GM18508 (cell line): ENCODE measurements around the gene SLC22A31.
"Not testable (repeated sequence)": the region's sequence is repeated elsewhere in the genome, so short reads cannot be mapped to it uniquely, and the experiment has no call there.

Experiments used
- ATAC-seq: cut with Tn5 transposase; IDR thresholded peaks from one replicate; pipeline ENCODE4 v1.9.1; 2021; ENCODE audit warnings: moderate number of reproducible peaks; ENCODE audit not compliant: insufficient read depth, unreplicated experiment

SLC22A31 gene

GRCh38 chr16:89194340-89195311 is 5.7 kb downstream of the SLC22A31 start:
- no peak for ATAC-seq

DNA sequence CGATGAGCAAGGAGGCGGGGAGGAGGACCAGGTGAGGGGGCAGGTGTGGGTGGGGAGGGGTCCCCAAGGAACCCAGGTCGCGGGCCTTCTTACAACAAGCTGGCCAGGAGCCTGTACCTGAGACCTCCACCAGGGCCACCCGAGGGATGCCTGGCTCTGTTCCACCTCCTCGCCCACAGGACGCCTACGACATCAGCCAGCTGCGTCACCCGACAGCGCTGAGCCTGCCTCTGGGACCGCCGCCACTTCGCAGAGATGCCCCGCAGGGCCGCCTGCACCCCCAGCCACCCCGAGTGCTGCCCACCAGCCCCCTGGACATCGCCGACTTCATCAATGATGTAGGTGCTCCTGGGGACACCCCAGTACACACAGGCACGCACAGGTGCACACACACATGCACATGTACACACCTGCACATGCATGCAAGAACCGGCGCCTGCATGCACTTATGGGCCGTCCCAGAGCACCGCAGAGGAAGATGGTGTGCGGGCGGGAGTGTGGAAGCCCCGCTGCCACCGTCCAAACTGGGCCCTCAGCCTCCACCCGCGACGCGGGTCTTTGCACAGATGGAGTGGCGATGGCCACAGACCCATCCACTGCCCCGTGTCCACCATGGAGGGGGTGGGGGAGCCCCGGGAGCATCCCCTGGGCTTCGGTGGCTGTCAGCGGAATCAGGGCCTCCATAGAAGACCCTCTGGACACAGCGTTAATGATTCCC is 6.6 kb downstream of the SLC22A31 start:
- no peak for ATAC-seq

DNA sequence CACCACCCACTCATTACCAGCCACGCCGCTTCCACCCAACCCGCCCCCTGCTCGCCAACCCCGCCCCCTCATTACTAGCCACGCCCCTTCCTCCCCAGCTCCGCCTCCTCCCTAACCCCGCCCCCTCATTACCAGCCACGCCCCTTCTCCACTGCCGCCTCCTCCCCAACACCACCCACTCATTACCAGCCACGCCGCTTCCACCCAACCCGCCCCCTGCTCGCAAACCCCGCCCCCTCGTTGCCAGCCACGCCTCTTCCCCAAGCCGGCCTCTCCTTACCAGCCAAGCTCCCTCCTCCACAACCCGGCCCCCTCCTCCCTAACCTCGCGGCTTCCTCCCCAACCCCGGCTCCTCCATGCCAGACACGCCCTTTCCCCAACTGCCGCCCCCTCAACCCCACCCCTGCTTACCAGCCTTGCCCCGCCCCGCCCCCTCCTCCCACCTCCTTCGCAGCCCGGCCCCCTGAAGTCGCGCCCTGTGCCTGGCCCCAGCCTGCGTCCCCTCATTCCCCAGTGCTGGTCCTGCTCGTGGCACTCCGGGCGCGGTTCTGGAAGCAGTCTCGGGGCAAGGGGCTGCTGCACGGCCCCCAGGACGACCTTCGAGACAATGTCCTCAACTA is 7.3 kb downstream of the SLC22A31 start:
- ATAC-seq = no peak

- ATAC-seq = not testable (repeated sequence)
These were observed 8.0 kb downstream of the SLC22A31 start for GRCh38 chr16:89192186-89192955.

GRCh38 chr16:89191901-89192185 is 8.5 kb downstream of the SLC22A31 start:
- ATAC-seq = no peak

GRCh38 chr16:89191033-89191900 is 9.1 kb downstream of the SLC22A31 start:
- no peak for ATAC-seq

DNA sequence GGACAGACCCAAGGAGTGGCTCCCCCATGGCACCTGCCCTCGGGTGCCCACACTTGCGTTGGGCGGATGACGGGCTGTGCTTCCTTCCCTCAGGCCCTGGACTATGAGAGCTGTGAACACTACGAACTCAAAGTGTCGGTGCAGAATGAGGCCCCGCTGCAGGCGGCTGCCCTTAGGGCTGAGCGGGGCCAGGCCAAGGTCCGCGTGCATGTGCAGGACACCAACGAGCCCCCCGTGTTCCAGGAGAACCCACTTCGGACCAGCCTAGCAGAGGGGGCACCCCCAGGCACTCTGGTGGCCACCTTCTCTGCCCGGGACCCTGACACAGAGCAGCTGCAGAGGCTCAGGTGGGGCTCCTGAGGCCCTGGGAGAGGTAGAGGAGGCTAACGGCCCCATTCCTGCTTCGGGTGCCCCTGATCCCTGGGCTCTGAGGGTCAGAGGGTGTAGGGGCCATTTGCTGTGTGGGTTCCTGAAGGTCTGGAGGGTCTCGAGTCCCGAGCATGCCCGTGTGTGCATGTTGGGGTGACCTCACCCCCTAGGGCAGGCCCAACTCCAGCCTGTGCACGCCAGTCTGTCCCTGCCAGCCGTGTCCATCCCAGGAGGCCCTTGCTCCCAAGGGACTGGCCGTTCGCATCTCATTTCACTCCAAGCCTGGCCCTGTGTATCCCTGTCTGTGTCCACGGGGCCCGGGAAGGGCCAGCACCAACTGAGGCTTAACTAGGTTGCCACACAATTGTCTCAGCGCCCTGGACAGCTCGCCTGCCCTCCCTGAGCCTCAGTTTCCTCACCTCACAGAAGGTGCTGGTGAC is 10.0 kb downstream of the SLC22A31 start:
- ATAC-seq = no peak

DNA sequence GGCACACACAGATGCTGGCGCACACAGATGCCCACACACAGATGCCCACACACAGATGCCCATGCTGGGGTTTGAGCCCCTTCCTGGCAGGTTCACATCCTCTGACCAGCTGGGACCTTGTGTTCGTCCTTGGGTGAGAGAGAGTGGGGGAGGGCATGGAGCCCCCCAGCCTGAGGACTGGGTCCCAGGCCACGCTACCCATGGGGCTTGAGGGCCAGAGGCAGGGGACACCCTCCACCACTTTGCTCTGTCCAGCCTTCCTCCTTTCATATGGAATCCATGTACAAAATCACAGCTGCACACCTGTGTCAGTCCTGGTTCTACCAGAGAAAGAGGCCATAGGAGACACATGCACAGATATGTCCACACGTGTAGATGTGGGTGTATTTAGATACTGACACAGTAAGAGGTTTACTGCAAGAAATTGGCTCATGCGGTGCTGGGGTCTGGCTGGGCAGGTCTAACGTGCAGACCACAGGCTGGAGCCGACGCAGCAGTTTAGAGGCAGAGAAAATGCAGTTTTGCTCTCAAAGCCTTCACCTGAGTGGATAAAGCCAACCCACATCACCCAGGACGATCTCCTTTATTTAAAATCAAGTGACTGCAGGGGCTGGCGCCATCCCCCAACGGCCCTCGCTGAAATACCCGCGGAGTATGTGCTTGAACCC is 10.8 kb downstream of the SLC22A31 start:
- no peak for ATAC-seq

DNA sequence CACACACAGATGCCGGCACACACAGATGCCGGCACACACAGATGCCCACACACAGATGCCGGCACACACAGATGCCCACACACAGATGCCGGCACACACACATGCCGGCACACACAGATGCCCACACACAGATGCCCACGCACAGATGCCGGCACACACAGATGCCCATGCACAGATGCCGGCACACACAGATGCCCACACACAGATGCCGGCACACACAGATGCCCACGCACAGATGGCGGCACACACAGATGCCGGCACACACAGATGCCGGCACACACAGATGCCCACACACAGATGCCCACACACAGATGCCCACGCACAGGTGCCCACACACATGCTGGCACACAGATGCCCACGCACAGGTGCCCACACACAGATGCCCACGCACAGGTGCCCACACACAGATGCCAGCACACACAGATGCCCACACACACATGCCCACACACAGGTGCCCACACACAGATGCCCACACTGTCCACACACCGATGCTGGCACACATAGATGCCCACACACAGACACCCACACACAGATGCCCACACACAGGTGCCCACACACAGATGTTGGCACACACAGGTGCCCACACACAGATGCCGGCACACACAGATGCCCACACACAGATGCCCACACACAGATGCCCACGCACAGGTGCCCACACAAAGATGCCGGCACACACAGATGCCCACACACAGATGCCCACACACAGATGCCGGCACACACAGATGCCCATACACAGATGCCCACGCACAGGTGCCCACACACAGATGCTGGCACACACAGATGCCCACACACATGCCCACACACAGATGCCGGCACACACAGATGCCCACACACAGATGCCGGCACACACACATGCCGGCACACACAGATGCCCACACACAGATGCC is 11.6 kb downstream of the SLC22A31 start:
- not testable (repeated sequence) for ATAC-seq

DNA sequence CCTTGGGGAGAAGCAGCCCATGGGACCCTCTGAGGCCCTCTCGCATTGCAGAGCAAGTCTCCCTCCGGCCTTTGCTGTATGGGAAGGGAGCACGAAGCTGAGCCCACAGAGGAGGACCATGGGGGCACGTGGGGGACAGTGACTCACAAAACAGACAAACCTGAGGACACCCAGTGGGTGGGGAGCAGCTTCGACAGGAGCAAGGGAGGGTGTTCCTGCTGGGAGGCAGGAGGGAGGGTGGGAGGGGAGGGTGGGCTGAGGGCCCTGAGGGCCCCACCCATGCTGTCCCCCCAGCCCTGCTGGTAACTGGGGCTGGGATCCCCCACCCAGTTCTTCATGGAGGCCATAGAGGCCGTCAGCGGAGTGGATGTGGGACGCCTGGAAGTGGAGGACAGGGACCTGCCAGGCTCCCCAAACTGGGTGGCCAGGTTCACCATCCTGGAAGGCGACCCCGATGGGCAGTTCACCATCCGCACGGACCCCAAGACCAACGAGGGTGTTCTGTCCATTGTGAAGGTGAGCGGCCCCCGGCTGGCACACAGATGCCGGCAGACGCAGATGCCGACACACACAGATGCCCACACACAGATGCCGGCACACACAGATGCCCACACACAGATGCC is 12.5 kb downstream of the SLC22A31 start:
- ATAC-seq = no peak

DNA sequence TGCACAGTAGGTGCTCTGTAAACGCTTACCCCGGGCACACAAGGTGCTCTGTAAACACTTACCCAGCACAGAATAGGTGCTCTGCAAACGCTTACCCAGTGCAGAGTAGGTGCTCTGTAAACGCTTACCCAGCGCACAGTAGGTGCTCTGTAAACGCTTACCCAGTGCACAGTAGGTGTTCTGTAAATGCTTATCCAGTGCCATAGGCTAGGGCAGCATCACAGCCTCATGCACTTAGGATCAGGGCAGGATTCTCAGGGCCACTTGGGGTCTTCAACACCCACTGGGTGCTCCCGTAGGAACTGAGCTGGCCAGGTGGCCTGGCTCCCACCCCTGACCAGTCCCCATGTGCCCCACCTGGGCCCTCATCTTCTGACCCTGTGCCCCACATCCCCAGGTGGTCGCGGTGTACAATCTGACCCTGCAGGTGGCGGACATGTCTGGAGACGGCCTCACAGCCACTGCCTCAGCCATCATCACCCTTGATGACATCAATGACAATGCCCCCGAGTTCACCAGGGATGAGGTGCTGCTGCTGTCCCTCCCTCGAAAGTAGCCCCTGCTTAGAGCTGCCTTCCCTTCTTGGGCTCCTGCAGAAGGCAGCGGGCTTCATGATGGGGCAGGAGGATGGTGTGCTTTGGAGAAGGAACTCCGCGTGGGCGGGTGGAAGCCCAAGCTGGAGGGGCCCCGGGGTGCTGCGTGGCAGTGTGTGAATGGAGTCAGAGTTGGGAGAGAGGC is 13.1 kb downstream of the SLC22A31 start:
- no peak for ATAC-seq

DNA sequence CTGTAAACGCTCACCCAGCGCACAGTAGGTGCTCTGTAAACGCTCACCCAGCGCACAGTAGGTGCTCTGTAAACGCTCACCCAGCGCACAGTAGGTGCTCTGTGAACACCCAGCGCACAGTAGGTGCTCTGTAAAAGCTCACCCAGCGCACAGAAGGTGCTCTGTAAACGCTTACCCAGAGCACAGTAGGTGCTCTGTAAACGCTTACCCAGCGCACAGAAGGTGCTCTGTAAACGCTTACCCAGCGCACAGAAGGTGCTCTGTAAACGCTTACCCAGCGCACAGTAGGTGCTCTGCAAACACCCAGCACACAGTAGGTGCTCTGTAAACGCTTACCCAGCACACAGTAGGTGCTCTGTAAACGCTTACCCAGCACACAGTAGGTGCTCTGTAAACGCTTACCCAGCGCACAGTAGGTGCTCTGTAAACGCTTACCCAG is 13.7 kb downstream of the SLC22A31 start:
- not testable (repeated sequence) for ATAC-seq

DNA sequence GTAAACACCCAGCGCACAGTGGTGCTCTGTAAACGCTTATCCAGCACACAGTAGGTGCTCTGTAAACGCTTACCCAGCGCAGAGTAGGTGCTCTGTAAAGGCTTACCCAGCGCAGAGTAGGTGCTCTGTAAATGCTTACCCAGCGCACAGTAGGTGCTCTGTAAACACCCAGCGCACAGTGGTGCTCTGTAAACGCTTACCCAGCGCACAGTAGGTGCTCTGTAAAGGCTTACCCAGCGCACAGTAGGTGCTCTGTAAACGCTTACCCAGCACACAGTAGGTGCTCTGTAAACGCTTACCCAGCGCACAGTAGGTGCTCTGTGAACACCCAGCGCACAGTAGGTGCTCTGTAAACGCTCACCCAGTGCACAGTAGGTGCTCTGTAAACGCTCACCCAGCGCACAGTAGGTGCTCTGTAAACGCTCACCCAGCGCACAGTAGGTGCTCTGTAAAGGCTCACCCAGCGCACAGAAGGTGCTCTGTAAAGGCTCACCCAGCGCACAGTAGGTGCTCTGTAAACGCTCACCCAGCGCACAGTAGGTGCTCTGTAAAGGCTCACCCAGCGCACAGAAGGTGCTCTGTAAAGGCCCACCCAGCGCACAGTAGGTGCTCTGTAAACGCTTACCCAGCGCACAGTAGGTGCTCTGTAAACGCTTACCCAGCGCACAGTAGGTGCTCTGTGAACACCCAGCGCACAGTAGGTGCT is 14.3 kb downstream of the SLC22A31 start:
- not testable (repeated sequence) for ATAC-seq

GRCh38 chr16:89184933-89185794 is 15.2 kb downstream of the SLC22A31 start:
- ATAC-seq = no peak

DNA sequence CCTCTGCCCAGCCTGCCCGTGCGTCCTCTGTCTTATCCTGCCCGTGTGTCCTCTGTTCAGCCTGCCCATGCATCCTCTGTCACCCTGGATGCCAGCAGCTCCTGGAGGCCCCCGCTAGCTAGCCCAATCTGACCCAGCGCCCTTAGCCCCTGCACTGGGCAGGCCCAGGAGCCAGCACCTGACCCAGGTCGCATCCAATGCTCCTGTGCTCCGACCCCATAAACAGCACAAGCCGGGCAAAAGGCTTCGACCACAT is 15.7 kb downstream of the SLC22A31 start:
- no peak for ATAC-seq
